CMK (cell line): ENCODE measurements around the gene IQGAP2.
A peak's percentile ranks its signal among the peaks of the same experiment; 100 is the strongest.

Experiments used
- DNase-seq: peaks from one replicate; pipeline ENCODE4 v3.0.0-alpha.2; 2010; ENCODE audit warnings: low read depth

The IQGAP2 gene

DNA sequence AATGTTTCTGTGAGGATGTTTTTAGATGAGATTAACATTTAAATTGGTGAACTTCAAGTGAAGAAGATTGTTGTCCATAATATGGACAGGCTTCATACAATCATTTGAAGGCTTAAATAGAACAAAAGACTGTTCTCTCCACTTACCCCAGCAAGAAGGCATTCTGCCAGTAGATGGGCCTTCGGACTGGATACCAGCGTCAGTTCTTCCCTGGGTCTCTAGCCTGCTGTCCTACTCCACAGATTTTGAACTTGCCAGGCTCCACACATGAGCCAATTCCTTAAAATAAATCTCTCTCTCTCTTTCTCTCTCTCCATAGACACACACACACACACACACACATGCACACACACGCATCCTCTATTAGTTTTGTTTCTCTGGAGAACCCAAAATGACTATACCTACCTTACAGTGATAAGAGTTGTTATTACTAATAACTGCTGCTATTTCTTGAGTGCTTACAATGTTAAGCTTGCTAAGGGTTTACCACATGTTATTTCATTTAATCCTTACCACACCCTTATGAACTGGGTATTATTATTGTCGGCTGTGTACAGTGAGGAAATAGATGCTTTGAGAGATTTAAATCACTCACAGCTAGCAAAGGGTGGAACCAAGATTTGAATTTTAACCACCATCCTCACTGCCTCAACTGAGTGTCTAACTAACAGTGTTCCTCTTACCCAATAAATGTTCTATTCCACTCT lies 19.8 kb upstream of the IQGAP2 start:
- DNase-seq = no peak

DNA sequence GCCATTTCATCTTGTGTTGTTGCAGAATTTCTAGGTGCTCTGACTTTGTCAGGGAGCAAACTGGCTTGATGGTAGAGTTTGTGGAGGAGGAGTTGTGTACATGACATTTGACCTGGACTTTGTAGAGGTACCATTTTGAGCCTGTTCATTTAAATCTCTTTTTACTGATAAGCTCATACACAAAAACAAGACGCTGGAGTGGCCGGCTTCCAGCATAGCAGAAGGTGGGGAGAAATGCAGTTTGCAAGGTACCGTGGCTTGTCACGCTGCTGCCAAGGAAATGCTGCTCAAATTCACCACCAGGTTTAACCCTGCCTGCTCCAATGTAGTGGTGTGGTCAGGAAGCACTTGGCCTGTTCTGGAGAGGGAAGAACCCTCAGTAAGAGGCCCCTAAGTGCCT lies 18.9 kb upstream of the IQGAP2 start:
- DNase-seq = no peak

DNA sequence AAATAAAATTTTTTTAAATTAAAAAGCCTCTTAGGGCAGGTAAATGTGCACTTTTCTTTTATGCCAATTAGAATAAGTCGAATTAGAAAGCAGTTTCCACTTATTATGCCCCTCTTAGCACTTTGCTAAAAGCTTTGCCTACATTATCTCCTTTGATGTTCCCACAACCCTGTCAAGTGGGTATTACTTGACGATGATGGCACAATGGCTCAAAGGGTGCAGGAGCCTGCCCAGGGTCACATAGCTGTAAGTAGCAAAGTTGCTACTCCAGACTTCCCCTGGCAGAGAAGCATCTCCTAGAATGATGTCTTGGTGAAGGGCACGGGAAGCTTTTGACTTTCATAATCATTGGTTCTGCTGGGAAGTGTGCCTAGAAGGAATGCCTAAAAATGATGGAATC lies 18.4 kb upstream of the IQGAP2 start:
- no peak for DNase-seq

DNA sequence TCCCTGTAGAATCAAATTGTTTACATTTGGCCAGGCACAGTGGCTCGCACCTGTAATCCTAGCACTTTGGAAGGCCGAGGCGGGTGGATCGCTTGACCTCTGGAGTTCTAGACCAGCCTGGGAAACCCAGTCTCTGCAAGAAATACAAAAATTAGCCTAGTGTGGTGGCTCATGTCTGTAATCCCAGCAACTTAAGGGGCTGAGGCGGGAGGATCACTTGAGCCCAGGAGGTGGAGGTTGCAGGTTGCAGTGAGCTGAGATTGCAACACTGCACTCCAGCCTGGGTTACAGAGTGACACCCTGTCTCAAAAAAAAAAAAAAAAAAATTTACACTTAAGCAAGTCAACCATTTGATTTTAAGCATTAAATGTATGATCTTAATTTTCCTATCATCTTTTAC lies 17.5 kb upstream of the IQGAP2 start:
- no peak for DNase-seq

DNA sequence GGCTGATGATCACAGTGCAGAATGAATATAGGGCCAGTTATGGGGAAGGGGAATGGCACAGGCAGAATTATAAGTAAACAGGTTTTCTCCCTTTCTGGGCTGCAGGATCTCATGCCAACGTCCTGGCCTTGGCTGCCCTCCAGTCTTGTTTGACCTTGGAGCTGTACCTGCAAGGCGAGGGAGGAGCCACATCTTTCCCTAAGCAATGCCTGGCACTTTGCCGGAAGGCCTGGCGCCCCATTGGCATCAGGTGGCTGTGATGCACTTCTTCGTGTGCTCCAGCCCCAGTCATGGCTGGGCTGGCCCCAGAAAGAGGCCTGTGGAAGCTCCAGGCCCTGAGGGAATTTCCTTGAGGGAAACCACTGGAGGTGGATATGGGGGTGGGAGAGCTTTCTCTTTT lies 16.7 kb upstream of the IQGAP2 start:
- no peak for DNase-seq

DNA sequence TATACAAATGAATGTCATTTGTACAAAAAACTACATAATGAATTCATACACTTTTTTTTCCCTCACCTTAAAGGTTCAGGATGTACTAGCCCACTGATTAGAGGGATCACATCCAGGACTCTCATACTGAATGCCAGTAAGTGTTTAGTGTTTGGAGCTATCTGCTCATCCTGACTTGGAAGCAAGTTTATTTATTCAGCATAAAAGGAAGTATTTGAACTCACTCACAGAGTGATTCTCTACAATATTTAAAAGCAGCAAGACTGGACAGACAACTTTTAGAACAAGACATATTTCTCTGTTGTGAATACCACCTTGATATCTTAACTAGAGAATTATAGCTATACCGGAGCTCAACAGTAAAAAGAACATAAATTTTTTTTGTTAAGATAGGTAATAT lies 14.8 kb upstream of the IQGAP2 start:
- DNase-seq = no peak

DNA sequence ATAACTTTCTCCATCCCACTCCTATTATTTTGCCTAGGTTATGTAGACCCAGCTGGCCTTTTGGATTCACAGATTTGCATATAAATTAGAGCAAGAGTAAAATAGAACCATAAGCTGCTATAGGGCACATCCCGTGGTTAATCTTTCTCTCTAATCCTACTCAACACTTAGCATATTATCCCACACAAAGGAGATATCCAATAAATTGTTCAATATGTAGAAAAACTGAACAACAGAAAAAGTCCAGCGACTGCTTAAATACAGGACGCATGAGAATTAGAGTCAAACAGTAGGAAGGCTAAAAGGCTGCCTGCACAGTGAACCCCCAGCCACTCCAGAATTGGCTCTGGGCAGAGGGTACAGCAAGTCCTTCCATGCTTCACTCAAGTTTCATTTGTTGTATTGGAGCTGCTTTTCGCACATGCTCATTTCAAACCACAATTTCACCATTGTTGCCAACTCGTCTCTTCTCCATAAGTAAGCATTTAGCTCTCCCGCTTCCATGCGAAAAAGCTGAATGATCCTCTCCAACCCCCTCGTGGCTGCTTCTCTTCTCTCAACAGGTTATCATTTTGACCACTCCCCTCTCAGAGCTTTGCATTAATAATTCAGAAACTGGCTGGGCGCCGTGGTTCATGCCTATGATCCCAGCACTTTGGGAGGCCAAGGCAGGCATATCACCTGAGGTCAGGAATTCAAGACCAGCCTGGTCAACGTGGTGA lies 14.1 kb upstream of the IQGAP2 start:
- no peak for DNase-seq

DNA sequence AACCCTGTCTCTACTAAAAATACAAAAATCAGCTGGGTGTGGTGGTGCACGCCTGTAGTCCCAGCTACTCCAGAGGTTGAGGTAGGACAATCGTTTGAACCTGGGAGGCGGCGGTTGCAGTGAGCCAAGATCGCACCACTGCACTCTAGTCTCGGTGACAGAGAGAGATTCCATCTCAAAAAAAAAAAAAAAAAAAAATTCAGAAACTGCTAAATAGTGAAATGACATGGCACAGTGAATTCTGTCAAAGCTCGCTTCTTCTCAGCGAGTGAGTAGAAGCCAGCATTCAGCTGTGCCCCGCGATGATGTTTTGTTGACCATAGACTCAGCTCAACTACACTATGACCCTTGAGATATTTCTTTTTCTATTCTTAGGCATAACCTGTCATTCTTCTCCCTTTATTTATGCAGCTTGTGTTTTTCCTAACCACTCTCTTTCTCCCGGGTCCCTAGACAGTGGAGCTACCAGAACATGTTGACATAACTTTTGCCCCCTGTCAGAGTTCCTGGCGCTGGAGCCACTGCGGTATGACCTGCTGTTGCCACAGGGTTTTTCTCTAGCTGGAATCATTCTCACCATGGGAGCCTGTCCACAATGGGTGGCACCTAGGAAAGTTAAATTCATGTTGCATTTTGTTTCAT lies 13.5 kb upstream of the IQGAP2 start:
- no peak for DNase-seq

DNA sequence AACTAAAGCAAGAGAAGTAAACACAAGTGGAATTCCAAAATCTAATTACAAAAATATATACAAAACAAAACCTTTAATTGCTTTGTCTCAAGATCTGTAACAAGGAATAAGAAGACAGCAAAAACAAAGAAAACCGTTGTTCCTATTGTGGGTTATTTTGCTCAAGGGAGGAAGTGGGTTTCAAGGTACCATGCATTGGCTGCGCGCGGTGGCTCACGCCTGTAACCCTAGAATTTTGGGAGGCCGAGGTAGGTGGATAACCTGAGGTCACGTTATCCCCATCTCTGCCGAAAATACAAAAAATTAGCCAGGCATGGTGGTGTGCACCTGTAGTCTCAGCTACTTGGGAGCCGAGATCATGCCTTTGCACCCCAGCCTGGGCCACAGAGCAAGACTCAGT lies 12.1 kb upstream of the IQGAP2 start:
- no peak for DNase-seq

DNA sequence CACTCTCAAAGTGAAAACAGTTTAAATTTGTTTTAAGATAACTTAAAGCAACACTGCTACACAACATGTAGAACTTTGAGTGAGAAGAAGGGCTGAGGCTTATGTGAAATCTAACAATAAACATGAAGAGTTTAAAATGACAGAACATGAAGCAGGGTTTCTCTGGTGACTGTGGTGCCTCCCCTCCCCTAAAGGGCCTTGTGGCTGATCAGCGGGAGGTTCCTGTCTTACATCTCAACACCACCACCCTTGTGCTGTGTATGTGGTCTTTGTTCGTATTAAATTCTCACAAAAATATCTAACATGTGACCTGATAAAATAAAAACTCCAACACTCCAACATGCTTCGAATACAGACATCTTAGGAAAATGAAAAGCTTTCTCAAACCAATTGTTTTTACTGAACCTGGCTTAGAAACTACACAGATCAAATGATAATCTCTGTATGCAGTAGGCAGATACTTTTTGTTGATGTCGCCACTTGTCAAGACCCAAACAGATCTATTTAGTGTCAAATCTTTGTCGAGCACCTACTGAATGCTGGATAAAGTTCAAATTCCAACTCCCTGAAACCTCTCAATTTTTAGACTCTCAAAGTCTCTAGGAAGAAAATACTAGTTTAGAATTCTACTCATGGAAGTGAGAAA lies 9.9 kb upstream of the IQGAP2 start:
- no peak for DNase-seq

DNA sequence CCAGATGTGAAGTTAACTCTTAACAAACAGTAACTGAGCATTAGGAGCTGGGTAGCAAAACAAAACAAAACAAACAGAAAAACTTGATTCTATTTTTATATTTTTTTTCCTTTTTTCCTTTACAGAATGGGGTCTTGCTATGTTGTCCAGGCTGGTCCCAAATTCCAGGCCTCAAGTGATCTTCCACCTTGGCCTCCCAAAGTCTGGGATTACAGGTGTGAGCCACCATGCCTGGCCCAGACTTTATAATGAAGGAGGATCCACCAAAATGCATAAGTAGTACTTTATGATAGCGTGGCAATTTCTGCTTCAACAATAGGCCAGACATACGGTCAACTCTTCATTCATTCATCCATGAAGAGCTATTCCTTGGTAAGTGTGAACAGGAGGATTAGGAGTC lies 5.9 kb upstream of the IQGAP2 start:
- no peak for DNase-seq

DNA sequence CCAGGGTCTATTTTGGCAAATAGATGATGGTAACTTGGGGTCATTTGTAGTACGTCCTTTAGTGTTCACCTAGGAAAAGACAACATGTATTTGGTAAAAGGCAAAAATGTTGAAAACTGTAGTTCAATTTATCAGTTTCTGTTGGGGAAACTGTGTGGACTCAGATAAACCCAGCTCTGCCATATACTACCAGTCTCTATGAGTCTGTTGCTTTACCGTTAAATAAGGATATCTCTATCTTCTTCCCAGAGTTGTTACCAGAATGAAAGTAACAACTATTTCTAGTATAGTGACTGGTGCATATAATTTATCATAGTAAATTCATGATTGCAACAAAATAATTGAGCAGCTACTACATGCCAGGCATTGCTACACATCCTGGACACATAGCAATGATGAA lies 3.8 kb upstream of the IQGAP2 start:
- no peak for DNase-seq

DNA sequence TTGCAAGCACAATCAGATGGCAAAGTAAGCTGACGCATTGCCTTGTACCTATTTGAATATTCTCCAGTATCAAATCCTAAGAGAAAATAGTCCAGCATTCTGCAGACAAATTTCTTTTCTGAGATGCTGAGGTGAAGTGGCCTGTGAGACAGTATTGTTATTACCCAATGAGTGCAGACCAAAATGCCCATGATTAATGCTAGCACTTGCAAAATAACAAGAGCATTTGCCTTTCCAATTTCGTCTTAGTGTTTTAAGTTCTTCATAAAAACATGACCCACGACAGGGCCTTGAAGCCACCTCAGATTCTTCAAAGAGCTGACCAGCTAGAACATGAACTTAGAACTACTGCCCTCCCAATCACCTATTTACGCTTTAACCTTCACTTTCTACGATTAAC lies 2.6 kb upstream of the IQGAP2 start:
- DNase-seq = no peak

DNA sequence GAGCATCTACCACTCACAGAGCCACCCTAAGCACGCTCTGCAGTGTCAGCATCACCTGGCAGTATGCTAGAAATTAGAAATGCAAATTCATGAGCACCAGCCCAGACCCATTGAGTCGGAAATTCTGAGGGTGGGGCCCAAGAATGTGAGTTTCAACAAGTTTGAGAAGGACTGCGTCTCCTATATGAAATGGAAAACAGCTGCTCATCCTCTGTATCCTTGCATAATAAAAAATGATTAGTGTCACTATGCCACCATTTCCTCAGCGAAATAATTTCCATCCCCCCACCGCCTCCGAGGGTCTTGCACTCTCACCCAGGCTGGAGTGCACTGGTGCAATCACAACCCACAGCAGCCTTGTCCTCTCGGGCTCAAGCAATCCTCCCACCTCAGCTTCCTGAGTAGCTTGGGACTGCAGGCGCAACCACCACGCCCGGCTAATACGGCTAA lies 1.3 kb upstream of the IQGAP2 start:
- no peak for DNase-seq

DNA sequence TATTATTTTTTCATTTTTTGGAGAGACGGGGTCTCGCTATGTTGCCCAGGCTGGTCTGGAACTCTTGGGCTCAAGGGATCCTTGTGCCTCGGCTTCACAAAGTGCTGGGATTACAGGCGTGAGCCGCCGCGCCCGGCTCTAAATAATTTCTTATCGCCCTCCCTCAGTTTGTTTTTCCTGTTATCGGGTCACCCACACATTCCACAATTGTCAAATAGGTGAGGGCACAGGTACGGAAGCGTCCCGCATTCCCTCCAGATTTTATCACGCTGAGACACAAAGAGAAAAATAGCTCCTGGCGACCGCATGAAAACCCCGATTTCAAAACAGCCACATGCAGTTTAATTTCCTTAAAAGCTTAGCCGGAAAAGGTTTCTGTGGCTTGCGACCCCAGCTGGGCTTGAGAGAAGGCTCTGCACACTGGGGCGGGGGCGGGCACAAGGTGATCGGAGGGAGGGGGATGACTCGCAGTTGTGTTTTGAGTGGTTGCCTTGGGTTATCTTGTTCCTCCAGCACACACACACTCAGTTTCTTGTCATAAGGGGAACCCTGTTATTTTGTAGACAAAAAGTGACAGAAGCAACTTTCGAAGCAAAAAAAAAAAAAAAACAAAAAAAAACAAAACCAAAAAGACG lies 717 bp upstream of the IQGAP2 start:
- DNase-seq = peak; percentile 86

DNA sequence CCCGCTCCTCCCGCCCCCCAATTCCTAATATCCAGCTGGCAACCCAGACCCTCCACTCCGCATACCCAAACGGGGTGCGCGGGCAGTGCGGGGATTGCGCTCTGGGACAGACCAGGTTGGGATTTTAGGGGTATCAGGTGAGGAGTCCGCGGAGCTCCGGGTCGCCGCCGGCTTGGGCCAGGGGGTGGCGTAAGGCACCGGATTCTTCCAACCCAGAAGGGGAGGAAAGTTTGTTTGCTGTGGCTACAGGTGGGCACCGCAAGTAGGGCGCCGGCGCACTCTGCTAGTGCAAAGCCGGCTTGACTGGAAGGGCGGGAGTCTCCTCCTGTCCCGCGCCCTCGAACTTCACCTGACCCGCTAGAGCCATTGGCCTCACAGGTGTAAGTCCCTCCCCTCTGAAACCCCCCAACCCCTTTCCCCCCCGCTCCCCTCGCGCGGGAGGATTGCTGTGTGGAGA lies 709 bp downstream of the IQGAP2 start:
- DNase-seq = no peak

DNA sequence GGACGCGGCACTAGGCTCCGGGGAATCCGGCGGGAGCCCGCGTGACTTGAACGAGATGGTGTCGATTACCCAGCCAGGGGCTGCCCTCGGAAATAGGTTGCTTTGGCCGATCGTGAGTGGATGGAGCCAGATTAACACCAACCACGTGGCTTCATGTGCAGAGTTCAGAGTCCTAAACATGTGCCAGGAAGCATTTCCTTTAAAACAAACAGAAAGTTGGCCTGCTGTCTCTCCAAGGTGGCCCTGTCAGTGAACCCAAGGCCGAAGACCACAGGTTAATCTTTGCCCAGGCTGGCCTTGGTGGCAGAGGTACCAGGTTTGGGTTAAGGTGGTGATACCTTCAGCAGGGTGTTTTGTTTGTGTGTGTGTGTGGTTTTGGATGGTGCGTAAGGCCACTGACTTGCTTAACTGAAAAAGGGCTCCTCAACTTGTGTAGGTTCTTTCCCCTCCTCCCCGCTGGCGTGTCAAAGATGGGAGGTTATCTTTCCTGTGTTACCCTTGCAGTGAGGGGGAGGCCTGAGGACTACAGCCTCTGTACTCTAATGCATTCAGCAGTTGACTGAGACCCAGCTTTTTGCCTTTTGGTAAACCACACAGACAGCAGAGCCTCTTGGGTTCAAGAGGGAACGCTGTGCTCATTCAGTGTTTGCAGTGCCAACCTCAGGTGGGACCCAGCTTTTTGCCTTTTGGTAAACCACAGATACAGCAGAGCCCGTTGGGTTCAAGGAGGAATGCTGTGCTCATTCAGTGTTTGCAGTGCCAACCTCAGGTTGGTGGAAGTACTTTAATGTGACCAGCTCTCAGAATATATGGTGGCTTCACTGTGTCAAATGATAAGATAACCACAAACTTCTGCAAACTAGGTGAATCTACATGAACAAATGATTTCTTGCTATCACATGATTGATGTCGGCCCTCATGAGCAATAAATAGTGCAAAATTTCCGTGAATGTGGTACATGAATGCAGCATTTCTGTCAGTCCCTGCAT lies 1.4 kb downstream of the IQGAP2 start:
- DNase-seq = no peak

DNA sequence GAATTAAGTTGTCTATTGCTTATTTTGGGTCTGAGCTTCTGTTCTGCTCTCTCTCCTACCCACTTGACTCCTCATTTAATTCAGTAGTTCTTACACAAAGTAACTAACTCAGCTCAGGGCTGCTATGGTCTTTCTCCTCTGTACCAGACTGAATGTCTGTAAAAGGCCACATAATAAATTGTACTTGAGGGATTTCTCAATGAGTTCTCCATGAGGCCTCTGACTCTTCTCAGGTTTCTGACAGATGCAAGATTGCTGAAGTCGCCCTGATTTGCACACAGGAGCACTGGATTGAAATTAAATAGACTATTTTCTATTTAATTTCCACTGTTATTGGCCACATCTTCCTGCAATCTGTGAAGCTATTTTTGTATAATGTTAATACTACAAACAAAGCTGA lies 2.9 kb downstream of the IQGAP2 start:
- DNase-seq = no peak

DNA sequence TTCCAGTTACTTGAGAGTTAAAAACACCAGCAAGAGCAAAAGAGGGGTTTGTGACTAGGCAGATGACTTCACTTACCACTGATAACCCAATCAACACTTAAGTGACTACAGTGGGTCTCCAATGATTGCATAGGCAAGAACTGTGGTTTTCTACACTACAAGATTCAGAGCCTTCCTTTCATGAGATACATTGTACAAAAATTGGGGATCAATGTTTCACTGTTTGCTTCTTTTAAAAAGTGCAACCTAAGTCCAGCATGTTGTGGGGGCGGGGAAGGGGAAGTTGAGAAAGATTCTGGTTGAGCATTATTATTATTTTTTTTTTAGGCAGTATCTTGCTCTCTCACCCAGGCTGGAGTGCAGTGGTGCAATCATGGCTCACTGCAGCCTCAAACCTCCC lies 3.6 kb downstream of the IQGAP2 start:
- DNase-seq = no peak

DNA sequence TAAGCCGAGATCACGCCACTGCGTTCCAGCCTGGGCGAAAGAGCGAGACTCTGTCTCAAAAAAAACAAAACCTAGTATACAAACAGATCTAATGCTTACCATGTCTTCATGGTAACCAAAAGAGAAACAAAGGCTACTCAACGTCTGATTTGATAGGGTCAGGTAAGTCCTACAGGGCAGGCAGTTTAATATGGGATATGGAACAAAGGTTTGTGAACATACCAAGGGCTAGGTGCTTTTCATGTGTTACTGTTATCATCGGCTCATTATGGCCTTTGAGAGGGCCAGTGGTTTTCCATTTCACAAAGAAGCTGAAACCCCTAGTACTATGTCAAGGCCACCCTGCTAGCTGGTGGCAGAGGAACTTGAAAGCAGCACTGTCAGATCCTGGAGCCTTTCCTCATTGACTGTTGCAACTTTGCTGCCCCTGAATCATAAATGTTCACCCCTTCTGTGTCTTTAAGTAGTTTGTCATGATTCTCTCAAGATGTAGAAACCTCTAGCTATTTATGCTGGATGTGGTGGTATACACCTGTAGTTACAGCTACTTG lies 5.1 kb downstream of the IQGAP2 start:
- no peak for DNase-seq

DNA sequence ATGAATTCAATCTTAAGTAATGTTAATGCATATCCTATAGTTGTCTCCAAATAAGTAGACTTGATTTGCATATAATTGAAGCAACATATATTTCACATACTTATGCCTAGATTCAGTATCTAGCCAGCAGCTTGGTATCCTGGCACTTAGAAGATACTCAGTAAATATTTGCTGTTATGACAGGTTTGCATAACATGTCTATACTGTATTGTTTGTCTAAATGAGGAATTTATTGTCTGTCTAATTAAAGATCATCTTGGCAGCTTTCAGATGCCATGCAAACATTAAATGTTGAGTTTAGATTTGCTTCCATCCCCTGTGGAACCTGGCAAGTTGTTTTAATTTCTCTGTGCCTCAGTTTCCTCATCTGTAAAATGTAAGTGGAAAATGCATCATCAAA lies 9.4 kb downstream of the IQGAP2 start:
- no peak for DNase-seq
